Dendritic cell treated with granulocyte-macrophage colony-stimulating factor and Interleukin-4, amounts not matched to agents 40 ng/mL and 50 ng/mL, for 4 days (primary cell): ENCODE data around the gene SLC5A10.
"Not testable (repeated sequence)": the region's sequence is repeated elsewhere in the genome, so short reads cannot be mapped to it uniquely, and the experiment has no call there.

Experiments used
- H3K27ac Mint-ChIP-seq: one replicate; pipeline ENCODE4 v1.8.0; 2022; ENCODE audit warnings: mild to moderate bottlenecking, mixed read lengths
- H3K27me3 Mint-ChIP-seq: one replicate; pipeline ENCODE4 v1.8.0; 2022; ENCODE audit warnings: mild to moderate bottlenecking, mixed read lengths
- H3K36me3 Mint-ChIP-seq: one replicate; pipeline ENCODE4 v1.8.0; 2022; ENCODE audit warnings: low read depth, mixed read lengths
- H3K4me1 Mint-ChIP-seq: one replicate; pipeline ENCODE4 v1.8.0; 2022; ENCODE audit warnings: low read depth, mixed read lengths
- H3K4me3 Mint-ChIP-seq: one replicate; pipeline ENCODE4 v1.8.0; 2022; ENCODE audit warnings: mild to moderate bottlenecking, moderate library complexity, mixed read lengths
- H3K9me3 Mint-ChIP-seq: one replicate; pipeline ENCODE4 v1.8.0; 2022; ENCODE audit warnings: mixed read lengths
- intact Hi-C: fragments of 100-400 bp; cut with micrococcal nuclease; formaldehyde crosslinking; loops from one replicate; pipeline ENCODE4 v1.15.0; 2022

Gene SLC5A10

GRCh38 chr17:19014628-19015215 lies 62.8 kb downstream of the SLC5A10 start:
- intact Hi-C loops = no loop called here
- no peaks in the 10 kb centered on the region for H3K9me3 Mint-ChIP-seq
- no peak overlapping the region for H3K4me3 Mint-ChIP-seq

GRCh38 chr17:19015428-19015827 lies 63.5 kb downstream of the SLC5A10 start:
- Mint-ChIP-seq H3K36me3 (no peaks in the 10 kb centered on the region), H3K27me3 (peaks cover 16% of the 10 kb centered on the region), H3K9me3 (no peaks in the 10 kb centered on the region), H3K4me3 (no peak overlapping the region), H3K4me1 (no peaks in the 10 kb centered on the region), H3K27ac (no peak overlapping the region)
- intact Hi-C loops = no loop called here

More at GRCh38 chr17:19014628-19015215, 62.8 kb downstream of the SLC5A10 start:
- Mint-ChIP-seq H3K27me3 (peaks cover 16% of the 10 kb centered on the region), H3K36me3 (no peaks in the 10 kb centered on the region), H3K4me1 (no peaks in the 10 kb centered on the region), H3K27ac (no peak overlapping the region)

- H3K27me3 Mint-ChIP-seq = peaks cover 16% of the 10 kb centered on the region
- no peak overlapping the region for H3K4me3 Mint-ChIP-seq
- intact Hi-C loops = no loop called here
- H3K9me3 Mint-ChIP-seq = no peaks in the 10 kb centered on the region
- no peaks in the 10 kb centered on the region for H3K4me1 Mint-ChIP-seq
- peaks cover 5% of the 10 kb centered on the region for H3K36me3 Mint-ChIP-seq
- H3K27ac Mint-ChIP-seq = no peak overlapping the region
Measured at GRCh38 chr17:19016297-19016696, 64.3 kb downstream of the SLC5A10 start.

GRCh38 chr17:19016881-19017280 lies 64.9 kb downstream of the SLC5A10 start:
- no peaks in the 10 kb centered on the region for H3K9me3 Mint-ChIP-seq
- H3K27me3 Mint-ChIP-seq = peaks cover 15% of the 10 kb centered on the region
- H3K36me3 Mint-ChIP-seq = peaks cover 8% of the 10 kb centered on the region
- no peak overlapping the region for H3K4me3 Mint-ChIP-seq
- no peak overlapping the region for H3K27ac Mint-ChIP-seq
- intact Hi-C loops = no loop called here
- no peaks in the 10 kb centered on the region for H3K4me1 Mint-ChIP-seq

GRCh38 chr17:19017401-19017800 lies 65.4 kb downstream of the SLC5A10 start:
- H3K27ac Mint-ChIP-seq = no peak overlapping the region
- peaks cover 8% of the 10 kb centered on the region for H3K36me3 Mint-ChIP-seq
- no peak overlapping the region for H3K4me3 Mint-ChIP-seq
- peaks cover 15% of the 10 kb centered on the region for H3K27me3 Mint-ChIP-seq
- intact Hi-C loops = no loop called here
- no peaks in the 10 kb centered on the region for H3K4me1 Mint-ChIP-seq
- no peaks in the 10 kb centered on the region for H3K9me3 Mint-ChIP-seq

- peaks cover 8% of the 10 kb centered on the region for H3K36me3 Mint-ChIP-seq
- intact Hi-C loops = no loop called here
- peaks cover 15% of the 10 kb centered on the region for H3K27me3 Mint-ChIP-seq
- H3K4me1 Mint-ChIP-seq = no peaks in the 10 kb centered on the region
- H3K27ac Mint-ChIP-seq = no peak overlapping the region
- H3K9me3 Mint-ChIP-seq = no peaks in the 10 kb centered on the region
- no peak overlapping the region for H3K4me3 Mint-ChIP-seq
Measured at GRCh38 chr17:19017804-19018599, 66.0 kb downstream of the SLC5A10 start.

GRCh38 chr17:19018600-19018950 lies 66.6 kb downstream of the SLC5A10 start:
- peaks cover 15% of the 10 kb centered on the region for H3K27me3 Mint-ChIP-seq
- H3K4me3 Mint-ChIP-seq = no peak overlapping the region
- intact Hi-C loops = no loop called here
- peaks cover 8% of the 10 kb centered on the region for H3K36me3 Mint-ChIP-seq
- no peak overlapping the region for H3K27ac Mint-ChIP-seq
- H3K9me3 Mint-ChIP-seq = no peaks in the 10 kb centered on the region
- no peaks in the 10 kb centered on the region for H3K4me1 Mint-ChIP-seq

- no peaks in the 10 kb centered on the region for H3K9me3 Mint-ChIP-seq
- peaks cover 15% of the 10 kb centered on the region for H3K27me3 Mint-ChIP-seq
- H3K27ac Mint-ChIP-seq = no peak overlapping the region
- intact Hi-C loops = no loop called here
- H3K4me1 Mint-ChIP-seq = no peaks in the 10 kb centered on the region
- no peak overlapping the region for H3K4me3 Mint-ChIP-seq
- peaks cover 8% of the 10 kb centered on the region for H3K36me3 Mint-ChIP-seq
Measured at GRCh38 chr17:19019041-19019941, 67.3 kb downstream of the SLC5A10 start.

- Mint-ChIP-seq H3K36me3 (peaks cover 8% of the 10 kb centered on the region), H3K4me1 (no peaks in the 10 kb centered on the region), H3K27ac (no peak overlapping the region), H3K4me3 (no peak overlapping the region), H3K27me3 (peaks cover 15% of the 10 kb centered on the region), H3K9me3 (no peaks in the 10 kb centered on the region)
- intact Hi-C loops = no loop called here
Measured at GRCh38 chr17:19020016-19020415, 68.1 kb downstream of the SLC5A10 start.

GRCh38 chr17:19021011-19021621 lies 69.2 kb downstream of the SLC5A10 start:
- H3K4me1 Mint-ChIP-seq, intact Hi-C loops, H3K36me3 Mint-ChIP-seq, H3K27ac Mint-ChIP-seq, H3K4me3 Mint-ChIP-seq, H3K9me3 Mint-ChIP-seq: not testable (repeated sequence)
- peaks cover 14% of the 10 kb centered on the region for H3K27me3 Mint-ChIP-seq

- Mint-ChIP-seq H3K27me3 (peaks cover 11% of the 10 kb centered on the region), H3K4me1 (no peaks in the 10 kb centered on the region), H3K4me3 (no peak overlapping the region), H3K9me3 (no peaks in the 10 kb centered on the region), H3K36me3 (peaks cover 8% of the 10 kb centered on the region), H3K27ac (no peak overlapping the region)
- intact Hi-C loops = no loop called here
Measured at GRCh38 chr17:19021622-19022083, 69.7 kb downstream of the SLC5A10 start.

- H3K27ac Mint-ChIP-seq = no peak overlapping the region
Measured at GRCh38 chr17:19022128-19022527, 70.2 kb downstream of the SLC5A10 start.

GRCh38 chr17:19022747-19023146 lies 70.8 kb downstream of the SLC5A10 start:
- peaks cover 8% of the 10 kb centered on the region for H3K36me3 Mint-ChIP-seq
- no peaks in the 10 kb centered on the region for H3K4me1 Mint-ChIP-seq
- no peaks in the 10 kb centered on the region for H3K9me3 Mint-ChIP-seq
- H3K27ac Mint-ChIP-seq = no peak overlapping the region
- H3K4me3 Mint-ChIP-seq = no peak overlapping the region
- H3K27me3 Mint-ChIP-seq = peaks cover 4% of the 10 kb centered on the region
- intact Hi-C loops = no loop called here

More at GRCh38 chr17:19022128-19022527, 70.2 kb downstream of the SLC5A10 start:
- Mint-ChIP-seq H3K36me3 (peaks cover 8% of the 10 kb centered on the region), H3K4me1 (no peaks in the 10 kb centered on the region), H3K27me3 (peaks cover 7% of the 10 kb centered on the region), H3K4me3 (no peak overlapping the region), H3K9me3 (no peaks in the 10 kb centered on the region)
- intact Hi-C loops = no loop called here
